PC-9 (cell line): Measurements from ENCODE around the gene ETV6. TPM values are rescaled to one million over a fixed set of nuclear protein-coding genes. Genes with fewer than 3 reads are reported as not detected.

Experiments used
- BruUV-seq: library from RNA; stranded (reverse); fragments of 400-500 nt; replicated peaks from 2 replicates; lab custom pipeline; 2021; lab: Mats Ljungman, UMichigan
- CTCF ChIA-PET: fragments of 300-600 bp; sonication (Branson Sonifier 250); formaldehyde crosslinking; loops from one replicate; lab custom pipeline; 2022; ENCODE audit warnings: antibody characterized with exemption; lab: Charles Lee
- POLR2A ChIA-PET: fragments of 300-600 bp; sonication (Branson Sonifier 250); formaldehyde crosslinking; loops from one replicate; lab custom pipeline; 2022; ENCODE audit warnings: antibody characterized with exemption; ENCODE audit not compliant: unreplicated experiment; lab: Charles Lee
- DNase-seq, 2 experiments: peaks; one replicate each; pipeline versions ENCODE4 v3.0.0 to v3.0.0-alpha.2; 2015 to 2022; ENCODE audit warnings: mixed read lengths in 1 of 2
- H2AFZ ChIP-seq: fragments of 200-600 bp; sonication (generic); 2 replicates; pipeline ENCODE4 v1.8.1; 2017; ENCODE audit warnings: antibody characterized with exemption
- H3F3A ChIP-seq: fragments of 200-600 bp; sonication (generic); 2 replicates; pipeline ENCODE4 v1.8.1; 2017; ENCODE audit warnings: antibody characterized with exemption, mild to moderate bottlenecking, low read depth; ENCODE audit not compliant: insufficient read depth
- H3K27ac ChIP-seq: fragments of 200-600 bp; sonication (generic); 2 replicates; pipeline ENCODE4 v1.6.1; 2016; ENCODE audit warnings: mixed run types
- H3K27me3 ChIP-seq: fragments of 200-600 bp; sonication (generic); 2 replicates; pipeline ENCODE4 v1.6.1; 2016; ENCODE audit warnings: low read depth, mixed run types; ENCODE audit not compliant: insufficient read depth
- H3K36me3 ChIP-seq: fragments of 200-600 bp; sonication (generic); 2 replicates; pipeline ENCODE4 v1.6.1; 2016; ENCODE audit warnings: low read depth, mixed run types
- H3K4me1 ChIP-seq: fragments of 200-600 bp; sonication (generic); replicated peaks from 2 replicates; pipeline ENCODE4 v1.6.1; 2016; ENCODE audit warnings: mixed run types; ENCODE audit not compliant: insufficient read depth
- H3K4me2 ChIP-seq: fragments of 200-600 bp; sonication (generic); 2 replicates; pipeline ENCODE4 v1.6.1; 2017; ENCODE audit warnings: mixed run types
- H3K4me3 ChIP-seq: fragments of 200-600 bp; sonication (generic); 2 replicates; pipeline ENCODE4 v1.6.1; 2016; ENCODE audit warnings: mixed run types
- H3K79me2 ChIP-seq: fragments of 200-600 bp; sonication (generic); 2 replicates; pipeline ENCODE4 v1.6.1; 2017; ENCODE audit warnings: low read depth, mixed run types
- H3K9me2 ChIP-seq: fragments of 200-600 bp; sonication (generic); 2 replicates; pipeline ENCODE4 v1.8.1; 2017; ENCODE audit warnings: mild to moderate bottlenecking; ENCODE audit not compliant: insufficient read depth
- H3K9me3 ChIP-seq: fragments of 200-600 bp; sonication (generic); 2 replicates; pipeline ENCODE4 v1.8.1; 2016; ENCODE audit warnings: low read depth; ENCODE audit not compliant: insufficient read depth
- H4K20me1 ChIP-seq: fragments of 200-600 bp; sonication (generic); 2 replicates; pipeline ENCODE4 v1.8.1; 2017; ENCODE audit not compliant: insufficient read depth
- EZH2 ChIP-seq: fragments of 200-600 bp; sonication (generic); IDR thresholded peaks from 2 replicates; pipeline ENCODE4 v1.8.0; 2017; ENCODE audit warnings: antibody characterized with exemption, low read depth
- intact Hi-C: fragments of 100-400 bp; cut with micrococcal nuclease; formaldehyde crosslinking; loops from one replicate; pipeline ENCODE4 v1.10.0; 2022; ENCODE audit not compliant: unreplicated experiment
- total RNA-seq: library from RNA; stranded (reverse); gene quantifications from 2 replicates; pipeline ENCODE4 v1.2.3, GENCODE V29; 2021
- TF ChIP-seq, protein P1 (sequence below): fragments of 200-600 bp; sonication (generic); conservative IDR thresholded peaks from 2 replicates; pipeline ENCODE4 v1.6.1; 2017; ENCODE audit warnings: mixed run types, antibody characterized with exemption, mild to moderate bottlenecking, moderate library complexity

The ETV6 gene
- total RNA-seq, 1 experiment from 2014 or later, result 62.8 TPM

GRCh38 chr12:11778713-11779685, 129.5 kb downstream of the ETV6 start:
- no peak overlapping the region for H3K4me2 ChIP-seq
- H3K79me2 ChIP-seq, result peaks cover 25% of the 10 kb centered on the region
- H3K27ac ChIP-seq, result no peak overlapping the region
- no peaks in the 10 kb centered on the region for H3F3A ChIP-seq
- no peaks in the 10 kb centered on the region for H3K27me3 ChIP-seq
- CTCF ChIA-PET, result interaction anchor here (0.6 kb wide), 1 partner anchor 86 kb away, joined by 4 read pairs; no protein-coding TSS in a partner anchor
- no peaks in the 10 kb centered on the region for H3K9me3 ChIP-seq
- H4K20me1 ChIP-seq, result no peaks in the 10 kb centered on the region
- intact Hi-C loops, result no loop called here
- H3K36me3 ChIP-seq, result no peaks in the 10 kb centered on the region
- H3K4me3 ChIP-seq, result no peak overlapping the region
- BruUV-seq, result no TSS peak
- H2AFZ ChIP-seq, result no peak overlapping the region
- no peaks in the 10 kb centered on the region for H3K4me1 ChIP-seq
- DNase-seq, result no peak
- POLR2A ChIA-PET, result interaction anchor here (0.5 kb wide), 1 partner anchor 15 kb away, joined by 6 read pairs; no protein-coding TSS in a partner anchor
- no peaks in the 10 kb centered on the region for H3K9me2 ChIP-seq
- TF ChIP-seq EZH2, result no peak
- TF ChIP-seq, protein P1, sequence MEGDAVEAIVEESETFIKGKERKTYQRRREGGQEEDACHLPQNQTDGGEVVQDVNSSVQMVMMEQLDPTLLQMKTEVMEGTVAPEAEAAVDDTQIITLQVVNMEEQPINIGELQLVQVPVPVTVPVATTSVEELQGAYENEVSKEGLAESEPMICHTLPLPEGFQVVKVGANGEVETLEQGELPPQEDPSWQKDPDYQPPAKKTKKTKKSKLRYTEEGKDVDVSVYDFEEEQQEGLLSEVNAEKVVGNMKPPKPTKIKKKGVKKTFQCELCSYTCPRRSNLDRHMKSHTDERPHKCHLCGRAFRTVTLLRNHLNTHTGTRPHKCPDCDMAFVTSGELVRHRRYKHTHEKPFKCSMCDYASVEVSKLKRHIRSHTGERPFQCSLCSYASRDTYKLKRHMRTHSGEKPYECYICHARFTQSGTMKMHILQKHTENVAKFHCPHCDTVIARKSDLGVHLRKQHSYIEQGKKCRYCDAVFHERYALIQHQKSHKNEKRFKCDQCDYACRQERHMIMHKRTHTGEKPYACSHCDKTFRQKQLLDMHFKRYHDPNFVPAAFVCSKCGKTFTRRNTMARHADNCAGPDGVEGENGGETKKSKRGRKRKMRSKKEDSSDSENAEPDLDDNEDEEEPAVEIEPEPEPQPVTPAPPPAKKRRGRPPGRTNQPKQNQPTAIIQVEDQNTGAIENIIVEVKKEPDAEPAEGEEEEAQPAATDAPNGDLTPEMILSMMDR, result no peak

DNA sequence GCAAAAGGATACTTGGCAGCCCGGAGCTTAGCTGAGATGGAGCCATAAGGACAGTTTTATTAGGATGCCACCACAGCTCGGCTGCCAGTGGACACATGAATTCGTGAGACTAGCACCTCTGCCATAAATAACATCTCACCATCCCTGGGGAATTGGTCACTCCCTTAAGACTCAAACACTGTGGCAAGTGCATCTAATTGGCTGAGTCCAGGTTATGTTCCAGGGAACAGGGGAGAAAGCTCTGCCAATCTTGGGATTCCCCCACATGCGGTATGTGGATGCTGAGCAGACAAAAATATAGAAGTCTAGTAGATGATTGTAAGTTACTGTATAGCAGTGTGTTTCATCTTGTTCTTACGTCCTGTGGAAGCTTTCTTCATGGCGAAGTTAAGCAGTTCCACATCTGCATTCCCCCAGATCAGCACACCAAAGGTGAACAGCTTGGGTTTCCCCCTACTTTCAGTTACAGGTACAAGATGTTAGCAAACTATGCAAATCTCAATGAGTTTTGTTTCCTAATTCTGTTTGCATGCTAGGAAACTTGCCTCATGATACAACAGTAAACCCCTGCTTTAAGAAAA, 131.1 kb downstream of the ETV6 start:
- BruUV-seq, result no TSS peak
- no peaks in the 10 kb centered on the region for H3K27me3 ChIP-seq
- no peak overlapping the region for H2AFZ ChIP-seq
- ChIA-PET POLR2A (no interaction called here), CTCF (no interaction called here)
- H3K4me3 ChIP-seq, result no peak overlapping the region
- no peaks in the 10 kb centered on the region for H3K36me3 ChIP-seq
- no peaks in the 10 kb centered on the region for H3K9me2 ChIP-seq
- H3K9me3 ChIP-seq, result no peaks in the 10 kb centered on the region
- H3K79me2 ChIP-seq, result peaks cover 25% of the 10 kb centered on the region
- no peaks in the 10 kb centered on the region for H4K20me1 ChIP-seq
- no peak for DNase-seq
- H3K4me2 ChIP-seq, result no peak overlapping the region
- H3K27ac ChIP-seq, result no peak overlapping the region
- intact Hi-C loops, result no loop called here
- peaks cover 6% of the 10 kb centered on the region; the same call in 1 of the 2 replicates for H3F3A ChIP-seq
- H3K4me1 ChIP-seq, result no peaks in the 10 kb centered on the region
- no peak for TF ChIP-seq EZH2
- TF ChIP-seq, protein P1, result no peak

DNA sequence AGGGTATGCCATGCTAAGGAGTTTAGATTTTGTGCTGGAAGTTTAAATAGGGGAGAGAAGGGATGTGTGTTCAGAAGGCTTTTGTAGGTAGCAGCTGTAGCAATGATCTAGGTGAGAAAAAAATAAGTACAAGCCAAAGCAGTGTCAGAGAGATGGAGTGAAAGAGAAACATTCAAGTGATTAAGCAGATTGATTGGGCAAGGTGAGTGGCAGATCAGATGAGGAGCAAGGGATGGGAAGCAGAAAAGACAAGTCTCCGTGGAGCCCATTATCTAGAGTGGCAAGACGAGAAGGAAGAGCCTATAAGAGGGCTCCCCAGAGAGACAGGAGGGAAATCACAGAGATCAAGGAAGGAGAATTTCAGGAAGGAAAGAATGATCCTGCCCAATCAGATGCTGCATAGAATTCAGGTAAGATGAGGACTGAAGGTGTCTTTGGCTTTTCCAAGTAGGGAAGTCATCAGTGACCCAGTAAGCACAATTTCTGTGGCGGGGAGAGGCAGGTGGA, 133.5 kb downstream of the ETV6 start:
- Histone ChIP-seq H3K79me2 (peaks cover 32% of the 10 kb centered on the region), H3K36me3 (no peaks in the 10 kb centered on the region), H3K4me1 (no peaks in the 10 kb centered on the region), H3K4me2 (no peak overlapping the region), H2AFZ (no peak overlapping the region), H4K20me1 (no peaks in the 10 kb centered on the region), H3K9me3 (no peaks in the 10 kb centered on the region), H3K4me3 (no peak overlapping the region), H3K27ac (no peak overlapping the region), H3K9me2 (no peaks in the 10 kb centered on the region), H3F3A (peaks cover 8% of the 10 kb centered on the region; the same call in 1 of the 2 replicates), H3K27me3 (no peaks in the 10 kb centered on the region)
- no TSS peak for BruUV-seq
- intact Hi-C loops, result no loop called here
- ChIA-PET CTCF (no interaction called here), POLR2A (no interaction called here)
- TF ChIP-seq, protein P1, result no peak
- TF ChIP-seq EZH2, result no peak
- DNase-seq, result no peak
